Left renal pelvis (tissue), 4 donors: ENCODE measurements around the gene RAB4B. TPM values are rescaled to one million over a fixed set of nuclear protein-coding genes. Genes with fewer than 3 reads are reported as not detected.
"Not testable (repeated sequence)": the region's sequence is repeated elsewhere in the genome, so short reads cannot be mapped to it uniquely, and the experiment has no call there.

Source experiments
- DNase-seq, 4 donors: peaks; one replicate each; pipeline ENCODE4 v3.0.0-alpha.2; 2013; ENCODE audit warnings: low read depth in 4 of 4, low spot score in 3 of 4
- polyA plus RNA-seq, 4 donors: library from polyadenylated mRNA; unstranded; fragments of 120-200 nt; gene quantifications; one replicate each; pipeline ENCODE4 v1.2.1, GENCODE V29; 2013; ENCODE audit not compliant: insufficient read length in 4 of 4

The RAB4B gene
- polyA plus RNA-seq, 4 donors = 7.6 to 13.3 (median 8.7) TPM

- DNase-seq = peak; percentile 100
Observed at GRCh38 chr19:40750058-40750873, 27.8 kb upstream of the RAB4B start, which contains the start of gene ACTMAP. TSS of gene ACTMAP (minus strand) at chr19:40750477. CDS start at chr19:40749803, 674 bp downstream.

- peak; percentile 97 to 98 (median 98) for DNase-seq
Observed at GRCh38 chr19:40750874-40751537, 27.0 kb upstream of the RAB4B start, which contains the start of gene SNRPA. TSS of gene SNRPA (plus strand) at chr19:40751203. CDS start at chr19:40751409, 206 bp downstream.

- DNase-seq = no peak
Observed at GRCh38 chr19:40752257-40752781, 25.7 kb upstream of the RAB4B start.

DNA sequence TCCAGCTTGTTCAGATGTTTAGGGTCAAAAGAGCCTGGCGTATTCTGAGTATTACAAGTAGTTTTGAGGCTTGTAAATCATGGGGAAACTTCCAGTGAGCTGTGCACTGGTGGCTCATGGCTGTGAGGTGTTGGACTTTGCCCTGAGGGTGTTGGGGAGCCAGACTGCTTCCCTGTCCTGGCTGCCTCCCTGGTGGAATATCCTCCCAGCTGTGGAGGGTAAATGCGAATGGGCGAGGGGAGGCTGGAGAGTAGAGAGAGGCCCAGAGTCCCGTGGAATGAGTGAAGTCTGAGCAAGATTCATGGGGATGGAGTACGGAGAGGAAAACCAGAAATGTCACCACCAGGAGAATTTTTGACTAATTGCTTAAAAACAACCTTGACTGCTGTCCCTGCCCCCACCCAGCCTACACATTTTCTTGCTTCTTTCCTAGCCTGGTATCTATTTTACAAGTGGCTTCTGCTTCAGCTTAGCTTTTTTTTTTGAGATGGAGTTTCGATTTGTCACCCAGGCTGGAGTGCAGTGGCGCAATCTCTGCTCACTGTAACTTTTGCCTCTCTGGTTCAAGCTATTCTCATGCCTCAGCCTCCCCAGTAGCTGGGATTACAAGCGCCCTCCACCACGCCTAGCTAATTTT, 23.3 kb upstream of the RAB4B start:
- no peak for DNase-seq

- DNase-seq = no peak
Observed at GRCh38 chr19:40755248-40755624, 22.8 kb upstream of the RAB4B start.

GRCh38 chr19:40755791-40756190, 22.3 kb upstream of the RAB4B start:
- DNase-seq = no peak

GRCh38 chr19:40756502-40757110, 21.4 kb upstream of the RAB4B start:
- DNase-seq = no peak

DNA sequence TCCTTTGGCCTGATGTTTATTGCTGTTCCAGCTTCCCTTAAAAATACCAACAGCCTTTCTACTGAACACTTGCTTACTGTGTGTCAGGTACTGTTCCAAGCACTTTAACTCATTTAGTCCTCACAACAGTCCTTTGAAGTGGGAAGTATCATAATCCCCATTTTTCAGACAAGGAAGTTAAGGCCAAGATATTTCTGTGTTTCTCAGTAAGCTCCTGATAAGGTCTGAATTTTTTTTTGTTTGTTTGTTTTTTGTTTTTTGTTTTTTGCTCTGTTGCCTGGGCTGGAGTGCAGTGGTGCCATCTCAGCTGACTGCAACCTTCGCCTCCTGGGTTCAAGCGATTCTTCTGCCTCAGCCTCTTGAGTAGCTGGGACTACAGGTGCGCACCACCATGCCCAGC, 19.6 kb upstream of the RAB4B start:
- no peak for DNase-seq

- no peak for DNase-seq
Observed at GRCh38 chr19:40759352-40759751, 18.7 kb upstream of the RAB4B start.

- no peak for DNase-seq
Observed at GRCh38 chr19:40762754-40763470, 15.1 kb upstream of the RAB4B start.

DNA sequence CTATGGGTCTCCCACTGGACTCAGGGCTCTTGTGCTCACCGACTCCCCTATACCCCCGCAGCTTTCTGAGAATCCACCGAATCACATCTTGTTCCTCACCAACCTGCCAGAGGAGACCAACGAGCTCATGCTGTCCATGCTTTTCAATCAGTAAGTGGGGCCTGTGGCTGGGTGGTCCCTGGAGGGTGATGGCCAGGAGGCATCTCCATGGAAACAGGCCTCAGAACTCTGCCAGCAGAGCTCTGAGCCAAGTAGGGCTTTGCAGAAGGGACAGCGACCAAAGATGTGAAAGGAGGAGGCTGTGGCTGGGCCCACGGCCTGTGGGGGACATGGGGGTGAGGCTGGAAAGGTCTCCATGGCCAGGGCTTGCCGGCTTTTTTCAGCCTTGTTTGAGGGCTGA, 14.5 kb upstream of the RAB4B start:
- DNase-seq = no peak

- no peak for DNase-seq
Observed at GRCh38 chr19:40763963-40764362, 14.1 kb upstream of the RAB4B start.

GRCh38 chr19:40766385-40766784, 11.7 kb upstream of the RAB4B start:
- DNase-seq = not testable (repeated sequence)

- DNase-seq = no peak
Observed at GRCh38 chr19:40768869-40769268, 9.2 kb upstream of the RAB4B start.

DNA sequence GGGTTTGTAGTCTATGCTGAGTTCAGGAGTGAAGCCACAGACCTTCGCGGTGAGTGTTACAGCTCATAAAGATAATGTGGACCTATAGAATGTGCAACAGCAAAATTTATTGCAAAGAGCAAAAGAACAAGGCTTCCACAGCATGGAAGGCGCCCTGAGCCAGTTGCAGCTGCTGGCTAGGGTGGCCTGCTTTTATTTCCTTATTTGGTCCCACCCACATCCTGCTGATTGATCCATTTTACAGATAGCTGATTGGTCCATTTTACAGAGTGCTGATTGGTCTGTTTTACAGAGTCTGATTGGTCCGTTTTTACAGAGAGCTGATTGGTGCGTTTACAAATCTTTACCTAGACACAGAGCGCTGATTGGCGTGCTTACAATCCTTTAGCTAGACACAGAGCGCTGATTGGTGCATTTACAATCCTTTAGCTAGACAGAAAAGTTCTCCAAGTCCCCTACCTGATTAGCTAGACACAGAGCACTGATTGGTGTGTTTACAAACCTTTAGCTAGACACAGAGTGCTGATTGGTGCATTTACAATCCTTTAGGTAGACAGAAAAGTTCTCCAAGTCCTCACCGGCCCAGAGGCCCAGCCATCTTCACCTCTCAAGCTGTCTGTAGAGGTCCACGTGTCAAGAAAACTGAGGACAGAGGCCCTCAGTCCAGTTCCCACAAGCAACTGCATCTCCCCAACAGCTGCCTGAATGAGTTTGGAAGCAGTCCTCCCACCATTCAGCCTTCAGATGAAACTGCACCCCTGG, 6.8 kb upstream of the RAB4B start:
- DNase-seq = not testable (repeated sequence)

GRCh38 chr19:40774916-40775631, 3.0 kb upstream of the RAB4B start, which contains the start of gene MIA:
TSS of gene MIA (plus strand) at chr19:40775521. CDS start at chr19:40775543, 22 bp downstream.
- no peak for DNase-seq

DNA sequence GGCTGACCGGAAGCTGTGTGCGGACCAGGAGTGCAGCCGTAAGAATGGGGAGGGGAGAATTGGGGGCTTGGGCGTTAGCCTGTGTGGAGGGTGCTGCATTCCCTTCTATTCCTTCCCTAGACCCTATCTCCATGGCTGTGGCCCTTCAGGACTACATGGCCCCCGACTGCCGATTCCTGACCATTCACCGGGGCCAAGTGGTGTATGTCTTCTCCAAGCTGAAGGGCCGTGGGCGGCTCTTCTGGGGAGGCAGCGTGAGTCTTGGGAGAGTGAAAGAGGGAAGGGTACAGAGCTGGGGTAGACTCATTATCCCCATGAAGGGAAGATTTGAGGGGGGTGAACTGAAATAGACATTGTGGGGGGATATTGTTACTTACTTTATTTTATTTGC, 2.4 kb upstream of the RAB4B start:
- DNase-seq = no peak

DNA sequence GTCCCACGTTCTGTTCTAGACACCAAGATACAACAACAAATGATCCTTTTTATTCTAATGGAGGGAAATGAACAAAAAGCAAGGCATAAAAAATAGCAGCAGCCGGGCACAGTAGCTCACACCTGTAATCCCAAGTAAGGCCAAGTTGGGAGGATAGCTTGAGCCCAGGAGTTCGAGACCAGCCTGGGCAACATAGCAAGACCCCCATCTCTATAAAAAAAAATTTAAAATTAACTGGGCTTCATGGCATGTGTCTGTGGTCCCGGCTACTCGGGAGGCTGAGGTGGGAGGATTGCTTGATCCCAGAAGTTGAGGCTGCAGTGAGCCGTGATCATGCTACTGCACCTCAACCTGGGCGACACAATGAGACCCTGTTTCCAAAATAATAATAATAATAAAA, 1.7 kb upstream of the RAB4B start:
- DNase-seq = no peak
